GM23248 (cell line): ENCODE results near the gene NDUFAF5.

Experiments used
- EZH2 ChIP-seq: fragments of 200-600 bp; sonication (generic); IDR thresholded peaks from 2 replicates; pipeline ENCODE4 v1.6.1; 2018; ENCODE audit warnings: antibody characterized with exemption, mild to moderate bottlenecking; ENCODE audit not compliant: insufficient read depth, poor library complexity, severe bottlenecking
- EZH2phosphoT487 ChIP-seq: fragments of 200-600 bp; sonication (generic); IDR thresholded peaks from 2 replicates; pipeline ENCODE4 v1.6.1; 2018; ENCODE audit warnings: antibody characterized with exemption, moderate library complexity, mild to moderate bottlenecking, low read depth; ENCODE audit not compliant: insufficient read depth

- TF ChIP-seq EZH2phosphoT487 (no peak), EZH2 (no peak)
These were observed 19.5 kb upstream of the NDUFAF5 start for GRCh38 chr20:13765299-13765698.
